Fibroblast of lung (primary cell): ENCODE measurements around the gene C21orf58.

ENCODE experiments used
- EZH2 ChIP-seq: IDR thresholded peaks from 2 replicates; pipeline ENCODE4 v1.5.1; 2012; ENCODE audit warnings: low read length, control low read depth, mild to moderate bottlenecking; ENCODE audit errors: missing control alignments
- TF ChIP-seq, protein P1 (sequence below), 2 donors: IDR thresholded peaks in 1 of 2; conservative IDR thresholded peaks in 1 of 2; 1 replicate in 1 of 2; 2 replicates in 1 of 2; pipeline ENCODE4 v1.5.1; 2011 to 2012; ENCODE audit warnings: low read length in 2 of 2, control low read depth in 1 of 2, inconsistent platforms in 1 of 2, low read depth in 1 of 2, mild to moderate bottlenecking in 1 of 2

- TF ChIP-seq, protein P1, sequence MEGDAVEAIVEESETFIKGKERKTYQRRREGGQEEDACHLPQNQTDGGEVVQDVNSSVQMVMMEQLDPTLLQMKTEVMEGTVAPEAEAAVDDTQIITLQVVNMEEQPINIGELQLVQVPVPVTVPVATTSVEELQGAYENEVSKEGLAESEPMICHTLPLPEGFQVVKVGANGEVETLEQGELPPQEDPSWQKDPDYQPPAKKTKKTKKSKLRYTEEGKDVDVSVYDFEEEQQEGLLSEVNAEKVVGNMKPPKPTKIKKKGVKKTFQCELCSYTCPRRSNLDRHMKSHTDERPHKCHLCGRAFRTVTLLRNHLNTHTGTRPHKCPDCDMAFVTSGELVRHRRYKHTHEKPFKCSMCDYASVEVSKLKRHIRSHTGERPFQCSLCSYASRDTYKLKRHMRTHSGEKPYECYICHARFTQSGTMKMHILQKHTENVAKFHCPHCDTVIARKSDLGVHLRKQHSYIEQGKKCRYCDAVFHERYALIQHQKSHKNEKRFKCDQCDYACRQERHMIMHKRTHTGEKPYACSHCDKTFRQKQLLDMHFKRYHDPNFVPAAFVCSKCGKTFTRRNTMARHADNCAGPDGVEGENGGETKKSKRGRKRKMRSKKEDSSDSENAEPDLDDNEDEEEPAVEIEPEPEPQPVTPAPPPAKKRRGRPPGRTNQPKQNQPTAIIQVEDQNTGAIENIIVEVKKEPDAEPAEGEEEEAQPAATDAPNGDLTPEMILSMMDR (conservative IDR thresholded peaks at IDR 0.05 in 1 of 2, IDR thresholded peaks at IDR 0.05 in 1 of 2; ENCODE audit: low read depth in 1 of 2, low read length in 2 of 2): no peak
- TF ChIP-seq EZH2: no peak
Measured at GRCh38 chr21:46264690-46265144, 59.0 kb downstream of the C21orf58 start.
